GM12878 (cell line): ENCODE measurements around the gene NPB. TPM values are rescaled to one million over a fixed set of nuclear protein-coding genes. Genes with fewer than 3 reads are reported as not detected.

Experiments
- ATAC-seq: fragments of 200-7000 bp; cut with Tn5 transposase; 3 replicates; pipeline ENCODE4 v1.9.1; 2020; ENCODE audit warnings: mild to moderate bottlenecking, moderate library complexity
- BruUV-seq: library from RNA; stranded (reverse); fragments of 400-500 nt; replicated peaks from 2 replicates; lab custom pipeline; 2021; lab: Mats Ljungman, UMichigan
- CTCF ChIA-PET: fragments of 300-600 bp; sonication (Branson Sonifier 250); formaldehyde crosslinking; extraction: SDS; loops from one replicate; lab custom pipeline; 2021; ENCODE audit warnings: inconsistent platforms; lab: Yijun Ruan, JAX
- POLR2A ChIA-PET: fragments of 350-600 bp; formaldehyde crosslinking; extraction: SDS; loops from one replicate; lab custom pipeline; 2021; ENCODE audit warnings: inconsistent platforms; lab: Charles Lee
- RAD21 ChIA-PET: fragments of 300-600 bp; sonication (Branson Sonifier 250); formaldehyde crosslinking; loops from one replicate; lab custom pipeline; 2023; ENCODE audit warnings: antibody characterized with exemption; ENCODE audit not compliant: unreplicated experiment; lab: Charles Lee
- SMC1A ChIA-PET: fragments of 300-600 bp; sonication (Branson Sonifier 250); formaldehyde crosslinking; loops from one replicate; lab custom pipeline; 2023; ENCODE audit not compliant: unreplicated experiment, uncharacterized antibody; lab: Charles Lee
- DNase-seq: peaks from one replicate; pipeline ENCODE4 v3.0.0-alpha.2; 2011; ENCODE audit warnings: low read depth, low spot score
- FAIRE-seq: peaks from 3 replicates; lab custom pipeline; 2011; peaks lifted over from hg19 to GRCh38; lab: Jason Lieb, UNC
- H2AFZ ChIP-seq: 2 replicates; pipeline ENCODE4 v1.6.0; 2011; ENCODE audit warnings: low read depth, low read length, control low read depth; ENCODE audit not compliant: control insufficient read depth
- H3K27ac ChIP-seq: 2 replicates; pipeline ENCODE4 v1.5.1; 2011; ENCODE audit warnings: control low read depth; ENCODE audit not compliant: control insufficient read depth, insufficient read depth
- H3K27me3 ChIP-seq, 2 experiments: replicated peaks in 1 of 2; 2 replicates each; pipeline versions ENCODE4 v1.6.0 to v1.6.1; 2011; ENCODE audit warnings: low read length in 1 of 2; ENCODE audit not compliant: control insufficient read depth in 2 of 2, insufficient read depth in 2 of 2
- H3K36me3 ChIP-seq, 2 experiments: 2 replicates each; pipeline ENCODE4 v1.5.1; 2011; ENCODE audit warnings: low read length in 1 of 2; ENCODE audit not compliant: control insufficient read depth in 2 of 2, insufficient read depth in 2 of 2
- H3K4me1 ChIP-seq: 2 replicates; pipeline ENCODE4 v1.6.1; 2011; ENCODE audit warnings: mild to moderate bottlenecking, low read length, moderate library complexity, mixed read lengths; ENCODE audit not compliant: control insufficient read depth, insufficient read depth
- H3K4me2 ChIP-seq: 2 replicates; pipeline ENCODE4 v1.6.0; 2011; ENCODE audit warnings: control low read depth; ENCODE audit not compliant: control insufficient read depth, insufficient read depth
- H3K4me3 ChIP-seq: fragments of 200-600 bp; sonication (generic); 2 replicates; pipeline ENCODE4 v1.5.1; 2016
- H3K79me2 ChIP-seq: 2 replicates; pipeline ENCODE4 v1.6.0; 2011; ENCODE audit warnings: low read length; ENCODE audit not compliant: control insufficient read depth, insufficient read depth
- H3K9ac ChIP-seq: 2 replicates; pipeline ENCODE4 v1.8.0; 2011; ENCODE audit warnings: low read length, control low read depth, mixed read lengths; ENCODE audit not compliant: control insufficient read depth, insufficient read depth
- H3K9me3 ChIP-seq: replicated peaks from 3 replicates; pipeline ENCODE4 v1.5.1; 2011; ENCODE audit warnings: mild to moderate bottlenecking, low read length; ENCODE audit not compliant: control insufficient read depth, insufficient read depth
- H4K20me1 ChIP-seq: 2 replicates; pipeline ENCODE4 v1.6.0; 2011; ENCODE audit not compliant: control insufficient read depth, insufficient read depth
- ATF2 ChIP-seq: IDR thresholded peaks from 2 replicates; pipeline ENCODE4 v1.6.1; 2012; ENCODE audit warnings: low read length, inconsistent platforms
- DPF2 ChIP-seq: fragments of 450-650 bp; IDR thresholded peaks from 2 replicates; pipeline ENCODE4 v1.6.1; 2017; ENCODE audit warnings: mild to moderate bottlenecking
- ESRRA ChIP-seq: IDR thresholded peaks from 2 replicates; pipeline ENCODE4 v1.6.1; 2012; ENCODE audit warnings: mild to moderate bottlenecking, low read length, improper control_type of control experiment
- HCFC1 ChIP-seq: fragments of 150-350 bp; IDR thresholded peaks from 2 replicates; pipeline ENCODE4 v1.6.1; 2014; ENCODE audit warnings: low read length
- IRF4 ChIP-seq: IDR thresholded peaks from 2 replicates; pipeline ENCODE4 v1.6.1; 2011; ENCODE audit warnings: low read depth, low read length
- MEF2B ChIP-seq: fragments of 450-650 bp; IDR thresholded peaks from 2 replicates; pipeline ENCODE4 v1.6.1; 2018; ENCODE audit warnings: mild to moderate bottlenecking, moderate library complexity; ENCODE audit not compliant: partially characterized antibody, poor library complexity, severe bottlenecking
- NFYA ChIP-seq: IDR thresholded peaks from 2 replicates; pipeline ENCODE4 v1.6.1; 2011; ENCODE audit warnings: low read depth, mild to moderate bottlenecking, low read length, improper control_type of control experiment, borderline replicate concordance
- NR2F1 ChIP-seq: fragments of 450-650 bp; conservative IDR thresholded peaks from 2 replicates; pipeline ENCODE4 v1.6.1; 2017; ENCODE audit warnings: mild to moderate bottlenecking
- PML ChIP-seq: IDR thresholded peaks from 2 replicates; pipeline ENCODE4 v1.6.1; 2012; ENCODE audit warnings: low read length, inconsistent platforms
- SIX5 ChIP-seq: IDR thresholded peaks from 2 replicates; pipeline ENCODE4 v1.6.1; 2011; ENCODE audit warnings: mild to moderate bottlenecking, low read depth, low read length, moderate library complexity; ENCODE audit not compliant: severe bottlenecking
- SMAD1 ChIP-seq: fragments of 450-650 bp; IDR thresholded peaks from 2 replicates; pipeline ENCODE4 v1.6.1; 2018; ENCODE audit warnings: mild to moderate bottlenecking, low read depth; ENCODE audit not compliant: partially characterized antibody
- WRNIP1 ChIP-seq: IDR thresholded peaks from 2 replicates; pipeline ENCODE4 v1.6.1; 2011; ENCODE audit warnings: low read depth, low read length, improper control_type of control experiment, borderline replicate concordance
- YY1 ChIP-seq: IDR thresholded peaks from 2 replicates; pipeline ENCODE4 v1.6.1; 2011; ENCODE audit warnings: low read depth, mild to moderate bottlenecking, low read length
- ZNF24 ChIP-seq: fragments of 450-650 bp; IDR thresholded peaks from 2 replicates; pipeline ENCODE4 v1.6.1; 2017; ENCODE audit warnings: antibody characterized with exemption, mild to moderate bottlenecking
- ZZZ3 ChIP-seq: IDR thresholded peaks from 2 replicates; pipeline ENCODE4 v1.6.1; 2011; ENCODE audit warnings: low read depth; ENCODE audit not compliant: control insufficient read depth, insufficient read length
- WGBS: methylation state at CpG from one replicate; pipeline ENCODE4 v1.1.6; 2016; ENCODE audit warnings: low lambda C conversion rate; ENCODE audit not compliant: insufficient replicate concordance, insufficient coverage; ENCODE audit errors: missing lambda C conversion rate; 5-methylcytosine and 5-hydroxymethylcytosine counted together
- in situ Hi-C: fragments of 300-500 bp; cut with MboI; formaldehyde crosslinking; loops from 9 replicates; pipeline ENCODE4 v1.14.3; 2018; ENCODE audit warnings: mixed read lengths
- intact Hi-C: fragments of 100-400 bp; cut with micrococcal nuclease; formaldehyde crosslinking; loops from one replicate; pipeline ENCODE4 v1.14.2; 2022; ENCODE audit not compliant: unreplicated experiment
- polyA plus RNA-seq, 11 experiments: library from polyadenylated mRNA; depleted of rRNA in 4 of 11; unstranded in 6 of 11; stranded (reverse) in 5 of 11; fragments of >200 nt; fragmentation: Nextera tagmentation in 4 of 11; fragmentation: Illumina TruSeq in 1 of 11; extraction: Ambion mirVana in 4 of 11; extraction: Trizol in 1 of 11; gene quantifications; 1 replicate in 1 of 11; 2 replicates in 10 of 11; pipeline versions ENCODE4 v1.2.1 to v1.2.3, GENCODE V29; 2011 to 2016; ENCODE audit warnings: inconsistent platforms in 2 of 11, missing spikeins in 2 of 11, low read depth in 1 of 11
- total RNA-seq, 4 experiments: library from RNA; depleted of rRNA in 3 of 4; stranded (reverse); fragments of >200 nt in 3 of 4; fragmentation: Illumina TruSeq in 1 of 4; extraction: Trizol in 1 of 4; gene quantifications; 2 replicates each; pipeline versions ENCODE4 v1.2.1 to v1.2.3, GENCODE V29; 2013 to 2021
- TF ChIP-seq, protein P1 (sequence below): IDR thresholded peaks from 2 replicates; pipeline ENCODE4 v1.6.1; 2012; ENCODE audit warnings: low read depth, low read length, improper control_type of control experiment
- TF ChIP-seq, protein P2 (sequence below): IDR thresholded peaks from 2 replicates; pipeline ENCODE4 v1.6.1; 2011; ENCODE audit warnings: borderline replicate concordance, low read depth, mild to moderate bottlenecking, moderate library complexity, mixed read lengths, low read length; ENCODE audit not compliant: insufficient read depth; ENCODE audit errors: extremely low read length

Gene NPB
- total and polyA plus RNA-seq, 10 of the 15 experiments (the other 5 are each of a cell fraction or from before 2014, with no cell fraction given): 0.03 to 0.40 (median 0.15) TPM; not detected in 2

GRCh38 chr17:81889602-81890001 is 12.4 kb upstream of the NPB start:
- TF ChIP-seq PML (no peak), ATF2 (no peak), SIX5 (no peak), HCFC1 (no peak), WRNIP1 (no peak), MEF2B (no peak), SMAD1 (no peak), DPF2 (no peak), IRF4 (no peak), NFYA (no peak), ZZZ3 (no peak), NR2F1 (no peak), ESRRA (no peak), ZNF24 (no peak), YY1 (no peak)
- TF ChIP-seq, protein P1, sequence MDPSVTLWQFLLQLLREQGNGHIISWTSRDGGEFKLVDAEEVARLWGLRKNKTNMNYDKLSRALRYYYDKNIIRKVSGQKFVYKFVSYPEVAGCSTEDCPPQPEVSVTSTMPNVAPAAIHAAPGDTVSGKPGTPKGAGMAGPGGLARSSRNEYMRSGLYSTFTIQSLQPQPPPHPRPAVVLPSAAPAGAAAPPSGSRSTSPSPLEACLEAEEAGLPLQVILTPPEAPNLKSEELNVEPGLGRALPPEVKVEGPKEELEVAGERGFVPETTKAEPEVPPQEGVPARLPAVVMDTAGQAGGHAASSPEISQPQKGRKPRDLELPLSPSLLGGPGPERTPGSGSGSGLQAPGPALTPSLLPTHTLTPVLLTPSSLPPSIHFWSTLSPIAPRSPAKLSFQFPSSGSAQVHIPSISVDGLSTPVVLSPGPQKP: no peak
- TF ChIP-seq, protein P2, sequence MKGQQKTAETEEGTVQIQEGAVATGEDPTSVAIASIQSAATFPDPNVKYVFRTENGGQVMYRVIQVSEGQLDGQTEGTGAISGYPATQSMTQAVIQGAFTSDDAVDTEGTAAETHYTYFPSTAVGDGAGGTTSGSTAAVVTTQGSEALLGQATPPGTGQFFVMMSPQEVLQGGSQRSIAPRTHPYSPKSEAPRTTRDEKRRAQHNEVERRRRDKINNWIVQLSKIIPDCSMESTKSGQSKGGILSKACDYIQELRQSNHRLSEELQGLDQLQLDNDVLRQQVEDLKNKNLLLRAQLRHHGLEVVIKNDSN: no peak
- TF ChIP-seq, all 136 proteins: peak for 0
- H3K27ac ChIP-seq: no peak overlapping the region
- in situ Hi-C loops: no loop called here
- ChIA-PET CTCF (no interaction called here), SMC1A (no interaction called here), POLR2A (interaction anchor here (0.6 kb wide), 1 partner anchor 9 kb away, joined by 4 read pairs; no protein-coding TSS in a partner anchor), RAD21 (no interaction called here)
- H3K9ac ChIP-seq: peak overlapping the region; percentile 98
- ATAC-seq (no peak), DNase-seq (no peak), FAIRE-seq (no peak)
- BruUV-seq: no TSS peak
- no peaks in the 10 kb centered on the region for H3K9me3 ChIP-seq
- 90% methylated on average over 9 of the region's 9 CpGs for WGBS
- H3K27me3 ChIP-seq: no peaks in the 10 kb centered on the region
- peaks cover 52% of the 10 kb centered on the region for H3K79me2 ChIP-seq
- peaks cover 22 to 26% of the 10 kb centered on the region in 2 experiments; a peak in 3 of 4 replicates for H3K36me3 ChIP-seq
- peaks cover 30% of the 10 kb centered on the region for H3K4me1 ChIP-seq
- H3K4me2 ChIP-seq: peak overlapping the region; percentile 97
- H3K4me3 ChIP-seq: peak overlapping the region; percentile 91; the same call in 1 of the 2 replicates
- no peak overlapping the region for H2AFZ ChIP-seq
- intact Hi-C loops: loop anchor here (2.0 kb wide), 1 partner anchor 17 kb away; no protein-coding TSS in a partner anchor
- 0 out of 2 replicates have a peak, but pooled peaks cover 3% of the 10 kb centered on the region for H4K20me1 ChIP-seq
